ENCODE data around the gene TSC22D3.

The TSC22D3 gene

GRCh38 chrX:107763647-107764046 lies 11.9 kb downstream of the TSC22D3 start:
- FAIRE-seq (peak; percentile 18), DNase-seq (ENCODE audit: insufficient read length, low spot score) (no peak)

- DNase-seq (ENCODE audit: insufficient read length, low spot score) (no peak), FAIRE-seq (peak; percentile 80)
These were observed 15.1 kb downstream of the TSC22D3 start for GRCh38 chrX:107760304-107761077.

- DNase-seq (ENCODE audit: insufficient read length, low spot score) (no peak), FAIRE-seq (no peak)
These were observed 17.3 kb downstream of the TSC22D3 start for GRCh38 chrX:107758231-107758766.

GRCh38 chrX:107755721-107756120 lies 19.9 kb downstream of the TSC22D3 start:
- no peak for DNase-seq (ENCODE audit: insufficient read length, low spot score)
- peak; percentile 59 for FAIRE-seq

DNA sequence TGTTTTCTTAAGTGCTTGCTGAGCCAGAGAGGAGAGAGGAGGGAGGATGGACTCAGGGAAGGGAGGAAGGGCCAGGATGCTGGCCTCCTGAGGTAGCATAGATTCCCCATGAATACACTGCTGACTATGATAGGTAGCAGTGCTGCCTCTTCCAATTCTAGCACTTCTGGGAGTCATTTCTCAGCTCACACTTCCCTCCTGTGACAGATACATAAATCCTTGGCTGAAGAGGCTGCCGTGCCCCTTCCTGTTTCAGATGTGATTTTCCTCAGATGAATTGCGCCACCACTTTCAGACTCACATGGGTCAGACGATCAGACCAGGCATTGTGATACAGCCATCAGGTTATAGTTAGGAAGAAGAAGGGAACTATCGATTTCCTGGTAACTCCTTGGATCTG lies 22.4 kb downstream of the TSC22D3 start:
- FAIRE-seq (no peak), DNase-seq (ENCODE audit: insufficient read length, low spot score) (no peak)

GRCh38 chrX:107752714-107753113 lies 22.9 kb downstream of the TSC22D3 start:
- FAIRE-seq (no peak), DNase-seq (ENCODE audit: insufficient read length, low spot score) (no peak)

DNA sequence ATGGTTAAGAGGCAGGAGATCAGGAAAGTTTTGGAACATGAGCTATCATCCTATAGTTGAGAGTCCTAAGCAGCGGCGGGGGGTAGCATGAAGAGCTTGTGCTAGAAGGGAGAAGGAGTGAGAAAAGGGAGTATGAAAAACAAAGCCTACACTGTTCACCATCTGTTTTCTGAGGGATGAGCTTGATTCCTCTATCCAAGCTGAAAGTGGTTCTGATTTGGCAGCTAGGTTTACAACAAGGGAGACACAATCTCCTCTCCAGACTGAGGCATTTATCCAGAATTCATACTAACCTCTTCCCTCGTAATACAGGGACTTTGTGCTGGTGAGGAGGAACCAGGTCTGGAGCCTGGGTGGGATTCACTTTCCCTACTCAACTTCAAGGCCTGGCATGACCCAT lies 23.5 kb downstream of the TSC22D3 start:
- no peak for DNase-seq (ENCODE audit: insufficient read length, low spot score)
- FAIRE-seq = no peak

DNA sequence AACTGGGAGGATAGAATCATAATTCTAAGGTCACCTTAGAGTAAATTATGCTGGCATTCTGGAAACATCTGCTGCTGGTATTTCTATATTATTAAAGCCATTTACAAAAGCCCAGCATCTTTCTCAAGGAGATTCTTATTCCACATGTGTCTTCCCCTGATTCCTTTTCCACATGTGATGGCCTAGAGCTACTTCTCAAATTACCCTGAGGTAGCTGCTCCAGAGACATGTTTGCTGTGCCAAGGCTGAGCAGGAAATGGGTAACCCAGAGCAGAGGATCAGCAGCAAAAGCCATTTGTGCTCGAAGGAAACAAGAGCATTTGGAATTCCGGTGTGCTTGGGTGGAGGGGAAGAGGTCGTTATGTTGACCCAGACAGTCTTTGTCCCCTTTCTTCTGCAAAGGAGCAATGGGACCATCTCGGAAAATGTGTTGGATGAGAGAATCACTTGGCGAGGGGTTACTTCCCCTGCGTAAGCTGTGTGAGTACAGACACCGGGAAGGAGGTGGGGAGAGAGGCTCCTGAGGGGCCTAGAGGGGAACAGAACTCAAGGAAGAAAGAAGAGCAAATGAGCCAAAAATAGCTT lies 24.6 kb downstream of the TSC22D3 start:
- DNase-seq (ENCODE audit: insufficient read length, low spot score) (no peak), FAIRE-seq (no peak)

DNA sequence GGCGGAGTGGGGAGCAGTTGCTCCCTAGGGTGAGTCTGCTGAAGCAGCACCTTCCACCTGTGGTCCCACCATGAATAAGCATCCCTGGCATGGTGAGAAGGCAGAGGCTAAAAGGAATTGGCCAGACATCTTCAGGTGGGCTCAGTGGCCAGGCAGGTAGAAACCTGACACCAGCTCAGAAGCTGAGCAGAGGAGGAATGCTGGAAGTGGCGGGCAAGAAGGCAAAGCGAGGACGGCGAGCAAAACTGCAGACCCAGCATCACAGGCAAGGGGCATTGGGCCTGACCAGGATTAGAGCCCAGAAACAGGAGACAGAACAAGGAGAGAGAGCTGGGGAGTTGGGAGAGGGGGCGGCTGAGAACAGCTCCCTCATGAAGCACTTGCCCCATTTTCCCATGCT lies 25.3 kb downstream of the TSC22D3 start:
- no peak for DNase-seq (ENCODE audit: insufficient read length, low spot score)
- no peak for FAIRE-seq

GRCh38 chrX:107748506-107748905 lies 27.1 kb downstream of the TSC22D3 start:
- DNase-seq (ENCODE audit: insufficient read length, low spot score) (no peak), FAIRE-seq (no peak)

- FAIRE-seq = no peak
- no peak for DNase-seq (ENCODE audit: insufficient read length, low spot score)
These were observed 27.9 kb downstream of the TSC22D3 start for GRCh38 chrX:107747596-107748161.

DNA sequence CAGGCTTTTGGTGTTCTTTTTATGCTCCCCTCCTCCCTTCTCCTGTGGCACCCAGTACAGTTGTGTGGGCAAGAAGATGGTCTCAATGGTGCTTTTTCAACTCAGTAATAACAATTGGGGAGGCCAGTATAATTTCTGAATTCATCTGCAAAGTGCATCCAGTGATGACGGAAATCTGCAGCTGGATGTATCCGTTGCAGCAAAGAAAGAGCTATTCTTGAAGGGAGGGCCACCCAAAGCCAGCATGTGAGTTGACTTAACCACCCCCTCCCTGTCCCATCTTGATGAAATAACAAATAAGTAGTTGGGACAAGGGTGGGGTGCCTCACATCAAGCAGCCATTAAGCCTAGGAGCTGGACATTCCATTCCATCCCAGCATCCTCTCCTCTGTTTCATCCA lies 30.7 kb downstream of the TSC22D3 start:
- DNase-seq (ENCODE audit: insufficient read length, low spot score) (no peak), FAIRE-seq (no peak)

- DNase-seq (ENCODE audit: insufficient read length, low spot score) (no peak), FAIRE-seq (no peak)
These were observed 31.6 kb downstream of the TSC22D3 start for GRCh38 chrX:107743995-107744394.

GRCh38 chrX:107742700-107743191 lies 32.8 kb downstream of the TSC22D3 start:
- no peak for DNase-seq (ENCODE audit: insufficient read length, low spot score)
- no peak for FAIRE-seq

DNA sequence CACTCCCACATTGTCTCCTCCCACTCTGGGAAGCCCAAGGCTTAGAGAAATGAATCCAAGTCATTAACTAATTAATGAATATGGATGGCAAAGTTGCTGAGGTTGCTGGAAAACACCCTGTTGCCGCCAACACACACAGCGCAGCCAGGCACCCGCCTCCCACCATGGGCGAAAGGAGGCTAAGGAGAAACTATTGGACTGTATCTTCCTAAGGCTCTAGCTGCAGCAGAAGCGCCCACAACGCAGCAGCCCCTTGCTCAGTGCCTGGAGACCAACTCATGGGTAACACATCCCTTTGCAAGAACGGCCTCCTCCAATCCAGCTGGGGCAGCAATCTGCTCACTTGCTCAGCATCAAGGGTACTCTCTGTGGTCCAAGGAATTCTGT lies 34.2 kb downstream of the TSC22D3 start:
- FAIRE-seq = no peak
- no peak for DNase-seq (ENCODE audit: insufficient read length, low spot score)

- no peak for DNase-seq (ENCODE audit: insufficient read length, low spot score)
- FAIRE-seq = no peak
These were observed 36.0 kb downstream of the TSC22D3 start for GRCh38 chrX:107739541-107739940.

DNA sequence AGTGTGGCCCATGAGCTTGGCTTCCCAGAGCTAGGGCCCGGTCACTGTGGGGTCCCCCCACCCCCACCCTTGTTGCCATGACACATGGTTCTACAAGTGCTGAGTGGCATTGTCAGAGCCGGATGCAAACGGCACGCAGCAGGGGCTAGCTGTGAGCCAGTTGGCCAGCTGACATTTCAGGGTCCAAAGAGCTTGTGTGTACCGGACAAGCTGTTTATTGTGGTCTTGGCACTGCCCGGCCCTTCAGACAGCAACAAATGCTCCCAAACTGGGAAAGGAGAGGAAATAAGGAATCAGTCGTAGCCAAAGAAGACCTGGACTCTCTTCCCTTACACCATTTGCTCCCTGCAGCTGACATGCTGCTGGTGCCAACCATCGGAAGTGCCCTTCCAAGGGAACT lies 36.8 kb downstream of the TSC22D3 start:
- FAIRE-seq = no peak
- no peak for DNase-seq (ENCODE audit: insufficient read length, low spot score)

DNA sequence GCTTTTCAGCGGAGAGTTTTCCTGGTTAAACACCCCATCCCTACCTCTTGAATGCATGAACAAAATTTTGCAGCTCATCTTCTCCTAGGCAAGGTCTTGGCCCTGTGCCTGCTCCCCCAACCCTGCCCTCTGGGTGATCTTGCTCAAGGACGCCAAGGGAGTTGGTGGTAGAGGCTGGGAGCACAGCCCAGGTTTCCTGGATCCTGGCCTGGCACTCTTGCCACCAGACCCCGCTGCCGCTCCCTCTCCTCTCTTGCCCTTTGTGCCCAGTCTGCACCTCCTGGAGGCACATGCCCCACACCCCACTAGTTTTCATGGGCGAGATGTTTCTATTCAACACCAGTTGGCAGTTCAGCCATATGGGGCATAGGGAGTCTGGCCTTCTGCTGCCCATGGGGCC lies 37.3 kb downstream of the TSC22D3 start:
- DNase-seq (ENCODE audit: insufficient read length, low spot score) = no peak
- no peak for FAIRE-seq

GRCh38 chrX:107736781-107737531 lies 38.6 kb downstream of the TSC22D3 start:
- peak; percentile 23 for FAIRE-seq
- no peak for DNase-seq (ENCODE audit: insufficient read length, low spot score)

DNA sequence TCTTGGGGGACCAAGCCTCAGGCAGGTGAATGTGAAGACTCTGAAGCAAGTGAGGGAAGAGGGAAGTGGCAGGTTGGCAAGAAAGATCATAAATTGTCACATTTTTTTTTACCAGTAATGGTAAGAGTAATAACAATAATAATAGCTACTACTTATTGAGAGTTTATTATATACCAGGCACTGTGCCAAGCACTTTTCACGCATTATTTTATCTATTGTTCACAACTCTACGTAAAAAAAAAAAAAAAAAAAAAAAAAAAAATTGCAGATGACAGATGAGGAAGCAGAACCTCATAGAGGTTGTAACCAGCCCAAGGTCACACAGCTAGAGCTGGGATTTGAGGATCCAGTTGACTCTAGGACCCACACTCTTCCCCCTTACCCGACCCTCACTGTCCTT lies 40.9 kb downstream of the TSC22D3 start:
- no peak for FAIRE-seq
- DNase-seq (ENCODE audit: insufficient read length, low spot score) = no peak

GRCh38 chrX:107733686-107734085 lies 41.9 kb downstream of the TSC22D3 start:
- no peak for FAIRE-seq
- DNase-seq (ENCODE audit: insufficient read length, low spot score) = no peak

Data from GM19239 (cell line).